Astrocyte (in vitro differentiated cells and primary cell): ENCODE measurements around the gene PTPRM. TPM values are rescaled to one million over a fixed set of nuclear protein-coding genes. Genes with fewer than 3 reads are reported as not detected.
A peak's percentile ranks its signal among the peaks of the same experiment; 100 is the strongest.

ENCODE experiments used
- DNase-seq: peaks from one replicate; pipeline ENCODE4 v3.0.0-alpha.2; 2010; ENCODE audit warnings: low read depth
- FAIRE-seq: peaks from 2 replicates; lab custom pipeline; 2011; peaks lifted over from hg19 to GRCh38; lab: Jason Lieb, UNC
- H2AFZ ChIP-seq: 2 replicates; pipeline ENCODE4 v1.6.0; 2012; ENCODE audit warnings: low read depth, low read length, inconsistent platforms
- H3K27ac ChIP-seq: 2 replicates; pipeline ENCODE4 v1.5.1; 2011; ENCODE audit warnings: low read depth, low read length, inconsistent platforms
- H3K27me3 ChIP-seq: 2 replicates; pipeline ENCODE4 v1.6.0; 2011; ENCODE audit warnings: low read length, inconsistent platforms; ENCODE audit not compliant: insufficient read depth
- H3K36me3 ChIP-seq: 2 replicates; pipeline ENCODE4 v1.5.1; 2011; ENCODE audit warnings: low read length, inconsistent platforms; ENCODE audit not compliant: insufficient read depth
- H3K4me1 ChIP-seq: 2 replicates; pipeline ENCODE4 v1.5.1; 2011; ENCODE audit warnings: low read length, inconsistent platforms; ENCODE audit not compliant: insufficient read depth
- H3K4me2 ChIP-seq: 2 replicates; pipeline ENCODE4 v1.6.0; 2012; ENCODE audit warnings: low read length, inconsistent platforms
- H3K4me3 ChIP-seq: 2 replicates; pipeline ENCODE4 v1.5.1; 2011; ENCODE audit warnings: low read depth, mild to moderate bottlenecking, low read length, inconsistent platforms; ENCODE audit not compliant: insufficient read depth
- H3K79me2 ChIP-seq: 2 replicates; pipeline ENCODE4 v1.6.0; 2012; ENCODE audit warnings: mild to moderate bottlenecking, low read length, inconsistent platforms; ENCODE audit not compliant: insufficient read depth
- H3K9ac ChIP-seq: 2 replicates; pipeline ENCODE4 v1.6.0; 2012; ENCODE audit warnings: mild to moderate bottlenecking, low read length, inconsistent platforms
- H3K9me3 ChIP-seq: 2 replicates; pipeline ENCODE4 v1.5.1; 2012; ENCODE audit warnings: low read depth, mild to moderate bottlenecking, low read length, inconsistent platforms; ENCODE audit not compliant: insufficient read depth
- H4K20me1 ChIP-seq: 2 replicates; pipeline ENCODE4 v1.6.0; 2012; ENCODE audit warnings: low read length, inconsistent platforms; ENCODE audit not compliant: insufficient read depth
- H3K27ac Mint-ChIP-seq: one replicate; pipeline ENCODE4 v1.8.0; 2021; ENCODE audit warnings: mild to moderate bottlenecking, mixed read lengths; ENCODE audit not compliant: unreplicated experiment
- H3K27me3 Mint-ChIP-seq: one replicate; pipeline ENCODE4 v1.8.0; 2021; ENCODE audit warnings: low read depth, mixed read lengths; ENCODE audit not compliant: unreplicated experiment
- H3K36me3 Mint-ChIP-seq: one replicate; pipeline ENCODE4 v1.8.0; 2021; ENCODE audit warnings: low read depth, mixed read lengths; ENCODE audit not compliant: unreplicated experiment
- H3K4me1 Mint-ChIP-seq: one replicate; pipeline ENCODE4 v1.8.0; 2021; ENCODE audit warnings: low read depth, mixed read lengths; ENCODE audit not compliant: unreplicated experiment
- H3K4me3 Mint-ChIP-seq: one replicate; pipeline ENCODE4 v1.8.0; 2021; ENCODE audit warnings: mild to moderate bottlenecking, moderate library complexity, mixed read lengths; ENCODE audit not compliant: unreplicated experiment
- H3K9me3 Mint-ChIP-seq: one replicate; pipeline ENCODE4 v1.8.0; 2021; ENCODE audit warnings: mild to moderate bottlenecking, mixed read lengths; ENCODE audit not compliant: unreplicated experiment
- CTCF ChIP-seq: IDR thresholded peaks from 2 replicates; pipeline ENCODE4 v1.5.1; 2011; ENCODE audit warnings: low read depth, mild to moderate bottlenecking, inconsistent platforms, low read length, moderate library complexity; ENCODE audit not compliant: insufficient read depth
- EZH2 ChIP-seq: IDR thresholded peaks from 2 replicates; pipeline ENCODE4 v1.6.1; 2012; ENCODE audit warnings: mild to moderate bottlenecking, low read length, inconsistent platforms; ENCODE audit not compliant: insufficient read depth
- total RNA-seq: library from RNA; stranded (reverse); gene quantifications from 2 replicates; pipeline ENCODE4 v1.2.1, GENCODE V29; 2021

Gene PTPRM
- total RNA-seq, 1 donor from 2014 or later = 59.6 TPM

DNA sequence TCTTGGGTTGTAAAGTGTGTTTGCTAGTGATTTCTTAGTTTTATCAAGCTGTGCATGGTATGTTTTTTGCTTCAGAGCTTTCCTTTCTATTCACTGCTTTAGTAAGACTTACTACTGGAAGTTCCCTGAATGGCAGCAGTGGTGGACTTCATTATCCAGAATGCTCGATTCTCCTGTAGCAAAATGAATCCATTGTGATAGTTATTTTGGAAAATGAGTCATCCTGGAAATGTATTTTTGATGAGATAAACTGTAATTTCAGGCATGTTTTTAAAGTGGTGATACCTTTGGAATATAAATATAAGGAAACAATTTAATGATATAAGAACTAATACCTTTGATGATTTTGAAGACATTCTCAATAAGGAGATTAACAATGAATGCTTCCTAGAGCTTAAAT lies 387.1 kb downstream of the PTPRM start:
- no peaks in the 10 kb centered on the region for H4K20me1 ChIP-seq
- no peaks in the 10 kb centered on the region for H3K27me3 Mint-ChIP-seq
- H3K9me3 ChIP-seq = no peaks in the 10 kb centered on the region
- no peaks in the 10 kb centered on the region for H3K27me3 ChIP-seq
- FAIRE-seq (peak; percentile 23), DNase-seq (peak; percentile 44)
- H3K9ac ChIP-seq = no peak overlapping the region
- TF ChIP-seq CTCF = no peak
- no peak for TF ChIP-seq EZH2
- peaks cover 7% of the 10 kb centered on the region for H3K4me1 Mint-ChIP-seq
- H3K79me2 ChIP-seq = no peaks in the 10 kb centered on the region
- H3K4me1 ChIP-seq = peaks cover 22% of the 10 kb centered on the region
- peaks cover 5% of the 10 kb centered on the region for H3K36me3 Mint-ChIP-seq
- peak overlapping the region; percentile 17 for H3K27ac ChIP-seq
- H3K9me3 Mint-ChIP-seq = no peaks in the 10 kb centered on the region
- H3K4me3 Mint-ChIP-seq = no peak overlapping the region
- H3K4me3 ChIP-seq = no peak overlapping the region
- no peak overlapping the region for H3K27ac Mint-ChIP-seq
- H3K36me3 ChIP-seq = no peaks in the 10 kb centered on the region
- H2AFZ ChIP-seq = no peak overlapping the region
- peak overlapping the region; percentile 11 for H3K4me2 ChIP-seq

GRCh38 chr18:7955175-7955574 lies 388.1 kb downstream of the PTPRM start:
- H3K4me1 Mint-ChIP-seq = peaks cover 7% of the 10 kb centered on the region
- Histone ChIP-seq H3K4me2 (no peak overlapping the region), H3K79me2 (no peaks in the 10 kb centered on the region), H4K20me1 (no peaks in the 10 kb centered on the region), H3K4me3 (no peak overlapping the region), H3K36me3 (no peaks in the 10 kb centered on the region), H3K27ac (no peak overlapping the region), H3K4me1 (peaks cover 22% of the 10 kb centered on the region), H3K9me3 (no peaks in the 10 kb centered on the region), H3K27me3 (no peaks in the 10 kb centered on the region), H3K9ac (no peak overlapping the region), H2AFZ (no peak overlapping the region)
- no peak for FAIRE-seq
- peaks cover 5% of the 10 kb centered on the region for H3K36me3 Mint-ChIP-seq
- H3K4me3 Mint-ChIP-seq = no peak overlapping the region
- TF ChIP-seq CTCF (no peak), EZH2 (no peak)
- no peaks in the 10 kb centered on the region for H3K27me3 Mint-ChIP-seq
- DNase-seq = no peak
- H3K9me3 Mint-ChIP-seq = no peaks in the 10 kb centered on the region
- no peak overlapping the region for H3K27ac Mint-ChIP-seq

DNA sequence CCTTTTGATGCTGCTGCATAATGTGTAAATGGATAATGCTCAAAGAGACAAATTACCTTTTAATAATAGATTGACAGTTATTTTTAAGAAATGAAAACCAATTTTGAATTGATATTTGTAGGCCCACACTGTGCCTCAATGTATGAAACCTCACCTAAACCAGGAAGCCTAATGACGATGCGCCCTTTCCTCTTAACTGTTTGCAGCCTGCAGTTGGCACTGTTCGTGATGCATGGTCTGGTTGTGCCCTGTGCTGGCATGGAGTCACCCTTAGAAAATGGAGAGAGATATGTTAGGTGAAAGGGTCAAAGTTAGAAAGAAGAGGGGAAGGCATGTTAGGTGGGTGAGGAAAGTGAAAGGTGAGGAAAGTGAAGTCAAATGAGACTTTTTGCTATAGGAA lies 390.2 kb downstream of the PTPRM start:
- Mint-ChIP-seq H3K27ac (no peak overlapping the region), H3K4me1 (no peaks in the 10 kb centered on the region), H3K9me3 (no peaks in the 10 kb centered on the region), H3K27me3 (no peaks in the 10 kb centered on the region), H3K4me3 (no peak overlapping the region), H3K36me3 (peaks cover 3% of the 10 kb centered on the region)
- no peaks in the 10 kb centered on the region for H3K9me3 ChIP-seq
- no peak overlapping the region for H3K9ac ChIP-seq
- H3K4me3 ChIP-seq = no peak overlapping the region
- no peaks in the 10 kb centered on the region for H3K27me3 ChIP-seq
- no peak overlapping the region for H2AFZ ChIP-seq
- H3K4me2 ChIP-seq = no peak overlapping the region
- no peak for DNase-seq
- no peaks in the 10 kb centered on the region for H3K79me2 ChIP-seq
- H3K36me3 ChIP-seq = no peaks in the 10 kb centered on the region
- peaks cover 14% of the 10 kb centered on the region for H3K4me1 ChIP-seq
- H3K27ac ChIP-seq = no peak overlapping the region
- TF ChIP-seq CTCF (no peak), EZH2 (no peak)
- no peaks in the 10 kb centered on the region for H4K20me1 ChIP-seq
- no peak for FAIRE-seq
